HEK293T (cell line): ENCODE data around the gene SGTB.
"Not testable (repeated sequence)": the region's sequence is repeated elsewhere in the genome, so short reads cannot be mapped to it uniquely, and the experiment has no call there.

ENCODE experiments used
- CTCF ChIA-PET: fragments of 350-600 bp; formaldehyde crosslinking; extraction: SDS; loops from one replicate; lab custom pipeline; 2021; ENCODE audit warnings: antibody characterized with exemption, inconsistent platforms; lab: Yijun Ruan, JAX
- POLR2A ChIA-PET: fragments of 350-600 bp; formaldehyde crosslinking; extraction: SDS; loops from one replicate; lab custom pipeline; 2020; ENCODE audit warnings: antibody characterized with exemption, inconsistent platforms; lab: Yijun Ruan, JAX
- DNase-seq: peaks from one replicate; pipeline ENCODE4 v3.0.0; 2012; ENCODE audit warnings: mixed read lengths; ENCODE audit errors: extremely low spot score
- ARNT ChIP-seq: fragments of 450-650 bp; IDR thresholded peaks from 2 replicates; pipeline ENCODE4 v1.6.1; 2017; ENCODE audit warnings: mild to moderate bottlenecking
- BHLHE40 ChIP-seq: fragments of 450-650 bp; IDR thresholded peaks from 2 replicates; pipeline ENCODE4 v1.6.1; 2016; ENCODE audit warnings: mild to moderate bottlenecking, moderate library complexity, borderline replicate concordance
- CTBP1 ChIP-seq: fragments of 450-650 bp; IDR thresholded peaks from 2 replicates; pipeline ENCODE4 v1.6.1; 2016; ENCODE audit warnings: borderline replicate concordance
- ELF4 ChIP-seq: fragments of 450-650 bp; IDR thresholded peaks from 2 replicates; pipeline ENCODE4 v1.6.1; 2017; ENCODE audit warnings: antibody characterized with exemption
- FOXA1 ChIP-seq: fragments of 450-650 bp; IDR thresholded peaks from 2 replicates; pipeline ENCODE4 v1.6.1; 2016; ENCODE audit warnings: mild to moderate bottlenecking
- FOXK2 ChIP-seq: fragments of 450-650 bp; IDR thresholded peaks from 2 replicates; pipeline ENCODE4 v1.6.1; 2016; ENCODE audit warnings: mild to moderate bottlenecking
- FOXM1 ChIP-seq: fragments of 450-650 bp; IDR thresholded peaks from 2 replicates; pipeline ENCODE4 v1.6.1; 2017; ENCODE audit warnings: mild to moderate bottlenecking, borderline replicate concordance
- HDGF ChIP-seq: fragments of 450-650 bp; IDR thresholded peaks from 2 replicates; pipeline ENCODE4 v1.6.1; 2017; ENCODE audit warnings: antibody characterized with exemption, borderline replicate concordance
- L3MBTL2 ChIP-seq: fragments of 450-650 bp; conservative IDR thresholded peaks from 2 replicates; pipeline ENCODE4 v1.6.1; 2016; ENCODE audit warnings: mild to moderate bottlenecking
- LEF1 ChIP-seq: fragments of 450-650 bp; IDR thresholded peaks from 2 replicates; pipeline ENCODE4 v1.6.1; 2017; ENCODE audit warnings: mild to moderate bottlenecking, borderline replicate concordance
- NFRKB ChIP-seq: fragments of 450-650 bp; IDR thresholded peaks from 2 replicates; pipeline ENCODE4 v1.6.1; 2016; ENCODE audit warnings: mild to moderate bottlenecking, moderate library complexity
- SP1 ChIP-seq: fragments of 450-650 bp; IDR thresholded peaks from 2 replicates; pipeline ENCODE4 v1.6.1; 2017
- SUZ12 ChIP-seq: fragments of 450-650 bp; IDR thresholded peaks from 2 replicates; pipeline ENCODE4 v1.6.1; 2016; ENCODE audit warnings: mild to moderate bottlenecking
- TARDBP ChIP-seq: fragments of 450-650 bp; IDR thresholded peaks from 2 replicates; pipeline ENCODE4 v1.6.1; 2016
- ZNF384 ChIP-seq: fragments of 450-650 bp; IDR thresholded peaks from 2 replicates; pipeline ENCODE4 v1.6.1; 2016
- TF ChIP-seq, protein P1 (sequence below): fragments of 450-650 bp; IDR thresholded peaks from 2 replicates; pipeline ENCODE4 v1.6.1; 2016

SGTB gene

DNA sequence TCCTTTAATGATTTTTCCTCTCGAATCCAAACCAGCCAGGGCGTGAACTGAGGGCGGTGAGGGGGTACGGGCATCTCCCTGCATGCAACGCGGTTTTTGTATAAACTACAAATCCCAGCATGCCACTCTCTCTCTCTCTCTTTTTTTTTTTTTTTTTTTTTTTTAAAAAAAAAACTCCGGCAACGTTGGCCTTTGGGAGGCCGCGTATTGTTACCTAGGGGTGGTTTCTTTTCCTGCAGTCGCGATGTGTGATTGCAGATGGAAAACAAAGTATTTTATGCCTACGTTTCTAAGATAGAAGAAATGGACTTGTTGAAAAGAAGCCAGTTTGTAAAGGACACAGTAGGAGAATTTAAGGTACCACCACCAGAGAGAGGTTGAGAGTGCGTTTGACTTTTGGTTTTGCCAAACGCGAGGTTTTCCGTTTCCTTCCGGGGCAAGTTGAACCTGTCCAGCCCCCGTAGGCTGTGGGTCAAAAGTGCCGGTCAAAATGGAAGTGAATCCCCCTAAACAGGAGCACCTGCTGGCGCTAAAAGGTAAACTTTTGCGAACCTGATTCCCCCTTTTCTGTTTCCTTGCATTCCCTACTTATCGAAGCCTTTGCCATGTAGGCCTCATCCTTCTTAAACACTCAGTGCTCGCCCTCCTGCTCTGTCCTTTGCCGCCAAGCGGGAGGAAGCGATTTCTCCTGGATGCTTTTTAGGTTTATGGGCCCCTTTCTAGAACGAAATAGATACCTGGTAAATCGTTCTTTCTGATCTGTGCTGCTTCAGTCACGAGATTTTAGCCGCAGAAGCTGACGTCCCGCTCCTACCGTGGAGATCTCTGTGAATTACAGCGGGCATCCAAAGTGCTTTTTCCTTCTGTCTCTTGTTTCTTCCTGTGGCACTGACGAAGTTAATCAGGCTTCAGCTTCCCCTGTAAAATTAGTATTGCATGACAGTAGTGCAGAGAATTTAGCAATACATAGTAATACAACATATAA is 97.0 kb downstream of the SGTB start, which contains the start of the genes SHLD3 and TRAPPC13:
Gene SHLD3 (plus strand): TSS at position 457 of the 985 bp plus-strand sequence. CDS start 4,561 bp downstream, outside the sequence.
Gene TRAPPC13 (plus strand): TSS at position 457 of the 985 bp plus-strand sequence. CDS start 34 bp downstream, at position 491.
- ChIA-PET POLR2A (interaction anchor here (1.0 to 1.6 kb wide), 3 partner anchors 41 to 96 kb away, joined by 4 read pairs; partner anchors contain the start of genes CENPK and PPWD1), CTCF (no interaction called here)
- TF ChIP-seq FOXM1 (no peak), LEF1 (no peak), L3MBTL2 (peak; percentile 48), ZNF384 (peak; percentile 98), ARNT (no peak), ELF4 (0 out of 2 replicates have a peak, but pooled peaks have one; percentile 37), BHLHE40 (no peak)
- TF ChIP-seq, protein P1, sequence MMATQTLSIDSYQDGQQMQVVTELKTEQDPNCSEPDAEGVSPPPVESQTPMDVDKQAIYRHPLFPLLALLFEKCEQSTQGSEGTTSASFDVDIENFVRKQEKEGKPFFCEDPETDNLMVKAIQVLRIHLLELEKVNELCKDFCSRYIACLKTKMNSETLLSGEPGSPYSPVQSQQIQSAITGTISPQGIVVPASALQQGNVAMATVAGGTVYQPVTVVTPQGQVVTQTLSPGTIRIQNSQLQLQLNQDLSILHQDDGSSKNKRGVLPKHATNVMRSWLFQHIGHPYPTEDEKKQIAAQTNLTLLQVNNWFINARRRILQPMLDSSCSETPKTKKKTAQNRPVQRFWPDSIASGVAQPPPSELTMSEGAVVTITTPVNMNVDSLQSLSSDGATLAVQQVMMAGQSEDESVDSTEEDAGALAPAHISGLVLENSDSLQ = no peak
- DNase-seq = peak; percentile 69

DNA sequence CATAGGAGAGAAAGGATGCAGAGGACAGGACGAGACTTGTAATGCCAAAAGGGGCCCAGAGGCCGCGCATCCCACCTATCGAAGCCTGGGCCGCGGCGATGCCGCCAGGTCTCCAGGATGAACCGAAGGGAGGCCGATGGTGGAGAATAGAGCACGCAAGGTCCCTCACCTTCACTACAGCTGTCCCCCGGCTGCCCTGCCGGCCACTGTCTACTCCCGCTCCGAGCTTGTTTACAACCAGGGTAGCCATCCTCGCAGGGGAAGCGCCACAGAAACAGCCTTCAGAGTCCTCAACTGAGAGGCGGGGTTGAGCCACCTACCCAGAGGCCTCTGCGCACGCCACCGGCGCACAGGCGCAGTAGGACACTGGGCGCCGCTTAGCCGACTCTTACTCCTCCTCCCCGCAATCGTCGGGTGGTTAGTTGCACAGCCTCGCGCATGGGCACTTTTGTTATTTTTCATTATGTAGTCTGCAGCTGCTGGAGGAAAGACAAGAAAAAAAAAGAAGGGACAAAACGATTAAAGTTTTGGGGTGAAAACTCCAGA is 97.8 kb downstream of the SGTB start, which contains the start of gene TRIM23:
Gene TRIM23 (minus strand): TSS at position 309 of the 546 bp plus-strand sequence. CDS start 59 bp downstream, at position 250.
- peak; percentile 88 for DNase-seq
- CTCF ChIA-PET = no interaction called here
- TF ChIP-seq TARDBP = no peak
- peak; percentile 80 for TF ChIP-seq L3MBTL2
- peak; percentile 80 for TF ChIP-seq FOXK2
- no peak for TF ChIP-seq NFRKB
- POLR2A ChIA-PET = interaction anchor here (0.6 to 1.6 kb wide), 7 partner anchors 13 to 61 kb away, joined by 3 to 6 read pairs (median 3); partner anchors contain the start of genes CENPK and PPWD1

DNA sequence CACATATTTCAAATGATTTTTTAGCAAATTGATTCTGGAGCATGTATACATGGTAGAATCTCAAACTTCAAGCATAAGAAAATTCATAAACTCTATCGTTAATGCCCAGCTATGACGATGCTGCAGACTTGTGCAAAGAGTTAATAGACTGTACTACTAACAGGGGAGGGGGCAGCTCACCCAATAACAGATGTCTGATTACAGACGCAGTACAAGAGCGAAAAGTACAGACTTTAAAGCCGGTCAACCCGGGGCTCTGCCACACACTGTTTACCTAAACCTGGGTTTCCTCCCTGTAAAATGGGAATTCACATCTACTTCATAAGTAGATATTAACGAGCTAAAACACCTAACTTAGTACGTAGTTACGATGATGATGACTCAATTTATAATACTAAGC is 98.4 kb downstream of the SGTB start:
- CTCF ChIA-PET = interaction anchor here (0.7 kb wide), 1 partner anchor 791 kb away, joined by 3 read pairs; no protein-coding TSS in a partner anchor

DNA sequence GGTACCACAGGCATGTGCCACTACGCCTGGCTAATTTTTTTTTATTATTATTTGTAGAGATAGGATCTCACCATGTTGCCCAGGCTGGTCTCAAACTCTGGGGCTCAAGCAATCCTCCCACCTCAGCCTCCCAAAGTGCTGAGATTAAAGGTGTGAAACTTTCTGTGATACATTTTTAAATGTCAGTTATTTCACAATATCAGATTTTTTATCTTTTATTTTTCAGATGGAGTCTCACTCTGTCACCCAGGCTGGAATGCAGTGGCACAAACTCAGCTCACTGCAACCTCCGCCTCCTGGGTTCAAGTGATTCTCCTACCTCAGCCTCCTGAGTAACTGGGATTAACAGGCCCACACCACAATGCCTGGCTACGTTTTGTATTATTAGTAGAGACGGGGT is 99.9 kb downstream of the SGTB start:
- POLR2A ChIA-PET = interaction anchor here (1.6 kb wide), 1 partner anchor 10 kb away, joined by 3 read pairs; no protein-coding TSS in a partner anchor
- DNase-seq, CTCF ChIA-PET: not testable (repeated sequence)

More for the DNA sequence above, 98.4 kb downstream of the SGTB start:
- POLR2A ChIA-PET = interaction anchor here (0.6 to 1.6 kb wide), 7 partner anchors 12 to 61 kb away, joined by 3 to 6 read pairs (median 3); partner anchors contain the start of genes CENPK and PPWD1
- TF ChIP-seq SUZ12 (no peak), ELF4 (no peak), BHLHE40 (no peak), TARDBP (no peak), FOXA1 (no peak), FOXK2 (no peak), SP1 (no peak), ZNF384 (no peak), ARNT (no peak), NFRKB (no peak), CTBP1 (no peak), LEF1 (no peak), HDGF (no peak), FOXM1 (no peak), L3MBTL2 (no peak)
- TF ChIP-seq, protein P1 = no peak
- no peak for DNase-seq

DNA sequence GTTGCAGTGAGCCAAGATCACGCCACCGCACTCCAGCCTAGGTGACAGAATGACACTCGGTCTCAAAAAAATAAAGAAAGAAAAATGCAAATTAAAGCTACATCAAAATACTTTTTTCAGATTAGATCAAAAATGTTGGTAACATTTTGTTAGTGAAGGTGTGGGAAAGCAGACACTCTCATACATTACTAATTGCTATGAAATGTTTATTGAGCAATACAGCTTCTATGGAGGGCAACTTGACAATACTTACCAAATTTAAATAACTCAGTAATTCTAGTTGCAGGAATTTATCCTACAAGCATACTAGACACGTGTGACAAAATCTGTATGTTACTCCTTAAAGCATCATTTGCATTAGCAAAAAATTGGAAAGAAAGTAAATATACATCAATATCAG is 101.9 kb downstream of the SGTB start:
- CTCF ChIA-PET = no interaction called here
- POLR2A ChIA-PET = no interaction called here
- TF ChIP-seq BHLHE40 (no peak), FOXA1 (no peak)
- DNase-seq = no peak
